Measurements from ENCODE around the gene LANCL1. TPM values are rescaled to one million over a fixed set of nuclear protein-coding genes. Genes with fewer than 3 reads are reported as not detected.

Gene LANCL1
- total RNA-seq (2014; rRNA removed; shearing (Covaris generic)), result 42.6 and 46.5 TPM in 2 replicates

- peak; percentile 84 for DNase-seq (ENCODE audit: low spot score)
Measured at GRCh38 chr2:210476194-210477128, at the start of gene LANCL1. LANCL1 (minus strand) TSS chr2:210476759; CDS start chr2:210476396, 363 bp downstream.

- DNase-seq (ENCODE audit: low spot score), result no peak
Measured at GRCh38 chr2:210524533-210524932, 48.0 kb upstream of the LANCL1 start.

- DNase-seq (ENCODE audit: low spot score), result no peak
Measured at GRCh38 chr2:210523650-210524289, 47.2 kb upstream of the LANCL1 start.

GRCh38 chr2:210522399-210522798 lies 45.8 kb upstream of the LANCL1 start:
- no peak for DNase-seq (ENCODE audit: low spot score)

GRCh38 chr2:210519594-210519993 lies 43.0 kb upstream of the LANCL1 start:
- DNase-seq (ENCODE audit: low spot score), result no peak

GRCh38 chr2:210517264-210517663 lies 40.7 kb upstream of the LANCL1 start:
- no peak for DNase-seq (ENCODE audit: low spot score)

GRCh38 chr2:210515911-210516310 lies 39.4 kb upstream of the LANCL1 start:
- DNase-seq (ENCODE audit: low spot score), result no peak

- no peak for DNase-seq (ENCODE audit: low spot score)
Measured at GRCh38 chr2:210503725-210504191, 27.2 kb upstream of the LANCL1 start.

GRCh38 chr2:210503001-210503623 lies 26.6 kb upstream of the LANCL1 start:
- peak; percentile 14 for DNase-seq (ENCODE audit: low spot score)

- DNase-seq (ENCODE audit: low spot score), result no peak
Measured at GRCh38 chr2:210496512-210496911, 20.0 kb upstream of the LANCL1 start.

GRCh38 chr2:210493528-210493927 lies 17.0 kb upstream of the LANCL1 start:
- DNase-seq (ENCODE audit: low spot score), result no peak

- DNase-seq (ENCODE audit: low spot score), result no peak
Measured at GRCh38 chr2:210481601-210482175, 5.1 kb upstream of the LANCL1 start.

GRCh38 chr2:210480764-210481163 lies 4.2 kb upstream of the LANCL1 start:
- DNase-seq (ENCODE audit: low spot score), result no peak

- no peak for DNase-seq (ENCODE audit: low spot score)
Measured at GRCh38 chr2:210480079-210480478, 3.5 kb upstream of the LANCL1 start.

- DNase-seq (ENCODE audit: low spot score), result no peak
Measured at GRCh38 chr2:210478661-210479060, 2.1 kb upstream of the LANCL1 start.

- DNase-seq (ENCODE audit: low spot score), result peak; percentile 65
Measured at GRCh38 chr2:210477496-210477895, 937 bp upstream of the LANCL1 start.

GRCh38 chr2:210475706-210476105 lies 853 bp downstream of the LANCL1 start:
- DNase-seq (ENCODE audit: low spot score), result no peak

GRCh38 chr2:210474776-210475175 lies 1.8 kb downstream of the LANCL1 start:
- no peak for DNase-seq (ENCODE audit: low spot score)

- no peak for DNase-seq (ENCODE audit: low spot score)
Measured at GRCh38 chr2:210461401-210461800, 15.2 kb downstream of the LANCL1 start.

- no peak for DNase-seq (ENCODE audit: low spot score)
Measured at GRCh38 chr2:210460322-210461227, 16.0 kb downstream of the LANCL1 start.

GRCh38 chr2:210459880-210460279 lies 16.7 kb downstream of the LANCL1 start:
- DNase-seq (ENCODE audit: low spot score), result no peak

Measured in H4 (cell line).